OCI-M2 (cell line): ENCODE data around the gene CCHCR1.

Source experiments
- DNase-seq: peaks from one replicate; lab custom pipeline; 2025; ENCODE audit not compliant: unreplicated experiment; lab: John Stamatoyannopoulos, UW

Gene CCHCR1

DNA sequence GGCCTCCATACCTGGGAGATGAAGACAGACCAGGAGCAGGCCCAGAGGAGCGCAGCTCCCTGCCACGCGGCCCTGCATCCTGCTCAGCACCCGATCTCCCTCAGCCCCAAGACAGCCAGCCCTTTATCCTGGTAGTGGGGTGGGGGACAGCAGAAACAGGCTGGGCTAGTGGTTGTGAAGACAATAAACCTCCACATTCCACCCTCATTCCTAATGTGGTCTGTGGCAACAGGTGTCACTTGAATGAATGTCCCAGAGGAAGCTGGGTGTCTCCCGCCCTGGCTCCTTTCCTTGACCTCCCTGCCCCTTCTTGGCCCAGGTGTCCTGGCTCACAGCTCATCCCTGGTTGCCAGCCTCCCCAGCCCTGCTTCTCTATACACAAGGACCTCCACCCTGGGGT, 45.1 kb downstream of the CCHCR1 start, which contains the start of gene C6orf15:
Gene C6orf15, minus strand, starts transcription at position 98 of the 400 bp plus-strand sequence. Its CDS starts 20 bp downstream, at position 78.
- DNase-seq, result no peak

DNA sequence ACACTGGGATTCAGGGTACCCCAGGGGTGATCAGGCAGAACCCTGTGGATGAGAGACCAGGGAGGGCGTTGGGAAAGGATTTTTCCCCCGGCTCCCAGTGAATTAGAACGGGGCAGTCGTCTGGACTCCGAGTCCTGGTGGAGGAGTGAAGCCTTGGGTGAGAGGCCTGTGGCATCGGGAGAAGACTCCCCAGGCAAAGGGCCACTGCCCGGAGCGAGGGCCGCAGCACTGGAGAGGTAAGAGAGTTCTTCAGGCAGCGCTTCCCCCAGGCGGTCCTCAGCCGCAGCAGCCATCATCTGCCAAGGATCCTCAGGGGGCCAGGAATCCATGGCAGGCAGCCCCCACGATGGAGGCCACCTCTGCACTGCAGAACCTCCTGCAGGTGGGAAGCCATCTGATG, 45.9 kb downstream of the CCHCR1 start:
- DNase-seq, result no peak

DNA sequence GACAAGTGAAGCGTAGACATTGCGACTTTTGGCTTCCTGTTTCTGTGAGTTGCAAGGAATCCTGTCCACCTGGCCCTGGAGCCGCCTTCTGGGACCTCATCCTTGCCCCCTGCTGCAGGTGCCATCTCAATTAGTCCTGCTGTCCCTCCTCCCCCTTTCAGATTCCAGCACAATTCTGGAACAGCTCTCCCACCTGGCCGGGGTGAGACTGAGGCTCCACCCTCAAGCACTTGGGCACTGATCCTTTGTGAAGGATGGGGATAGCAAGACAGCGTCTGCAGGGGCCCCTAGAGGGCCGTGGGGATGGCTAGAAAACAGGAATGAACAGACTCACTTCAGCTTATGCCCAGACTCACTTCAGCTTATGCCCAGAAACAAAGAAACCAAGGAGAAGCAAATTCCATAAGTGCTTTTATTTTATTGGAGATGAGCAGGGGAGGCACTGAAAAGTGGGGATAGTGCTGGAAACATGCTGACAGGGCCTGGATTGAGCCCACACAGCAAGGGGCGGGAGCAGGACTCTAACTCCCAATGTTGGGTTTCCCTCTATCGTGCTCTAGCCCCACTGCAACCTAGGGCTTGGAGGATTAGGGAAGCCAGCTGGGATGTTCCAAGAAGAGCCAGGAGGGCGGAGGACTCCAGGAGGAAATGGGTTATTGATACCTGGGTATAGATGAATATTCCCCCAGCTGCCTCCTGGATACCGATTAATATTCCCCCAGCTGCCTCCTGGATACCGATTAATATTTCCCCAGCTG, 46.6 kb downstream of the CCHCR1 start:
- DNase-seq, result no peak

DNA sequence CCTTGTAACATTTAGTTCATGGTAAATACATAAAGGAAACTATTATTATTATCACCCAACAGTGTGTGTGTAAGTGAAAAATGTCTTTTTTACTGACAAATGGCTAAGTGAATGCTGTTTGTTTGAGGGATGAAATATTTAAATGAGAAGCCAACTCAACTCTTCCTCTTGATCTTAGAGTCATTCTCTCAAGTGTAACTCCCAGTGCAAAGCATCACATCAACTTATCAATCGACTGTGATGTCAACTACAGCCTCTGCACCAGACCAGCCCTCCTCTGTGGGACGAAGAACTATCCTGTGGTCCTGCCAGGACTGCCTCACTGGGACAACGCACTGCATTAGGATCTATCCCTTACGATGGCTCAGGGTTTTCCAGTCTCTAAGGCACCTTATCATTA, 50.5 kb downstream of the CCHCR1 start:
- DNase-seq, result no peak

DNA sequence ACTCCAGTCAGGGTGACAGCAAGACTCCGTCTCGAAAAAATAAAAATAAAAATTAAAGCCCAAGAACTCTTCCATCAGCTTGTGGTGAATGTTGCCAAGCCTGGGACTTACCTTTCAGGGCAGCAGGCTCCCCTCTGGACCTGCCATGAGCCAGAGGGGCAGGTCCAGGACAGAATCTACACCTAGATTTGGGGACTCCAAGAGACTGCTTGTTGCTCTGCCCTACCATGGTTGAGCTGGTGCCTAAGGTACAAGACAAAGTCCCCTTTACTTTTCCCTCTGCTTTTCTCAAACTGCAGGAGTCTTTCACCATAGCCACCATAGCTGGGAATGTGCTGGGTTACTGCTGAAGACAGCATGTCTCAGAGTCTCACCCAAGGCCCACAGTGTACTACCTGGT, 54.5 kb downstream of the CCHCR1 start:
- no peak for DNase-seq

DNA sequence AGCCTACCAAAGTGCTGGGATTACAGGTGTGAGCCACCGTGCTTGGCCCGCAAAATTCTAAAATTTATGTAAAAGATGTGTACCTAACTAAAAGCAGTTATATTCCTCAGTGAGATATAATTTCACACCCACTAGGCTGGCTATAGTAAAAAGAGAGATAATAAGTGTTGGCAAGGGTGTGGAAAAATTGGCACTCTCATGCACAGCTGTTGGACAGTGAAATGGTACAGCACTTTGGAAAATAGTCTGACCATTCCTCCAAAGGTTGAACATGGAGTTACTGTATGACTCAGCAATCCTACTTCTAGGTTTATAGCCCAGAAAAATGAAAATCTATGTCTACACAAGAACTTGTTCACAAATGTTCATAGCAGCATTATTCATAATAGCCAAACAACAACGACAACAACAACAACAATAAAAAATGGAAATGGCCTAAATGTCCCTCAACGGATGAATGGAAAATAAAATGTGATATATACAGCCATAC, 59.1 kb downstream of the CCHCR1 start:
- no peak for DNase-seq

DNA sequence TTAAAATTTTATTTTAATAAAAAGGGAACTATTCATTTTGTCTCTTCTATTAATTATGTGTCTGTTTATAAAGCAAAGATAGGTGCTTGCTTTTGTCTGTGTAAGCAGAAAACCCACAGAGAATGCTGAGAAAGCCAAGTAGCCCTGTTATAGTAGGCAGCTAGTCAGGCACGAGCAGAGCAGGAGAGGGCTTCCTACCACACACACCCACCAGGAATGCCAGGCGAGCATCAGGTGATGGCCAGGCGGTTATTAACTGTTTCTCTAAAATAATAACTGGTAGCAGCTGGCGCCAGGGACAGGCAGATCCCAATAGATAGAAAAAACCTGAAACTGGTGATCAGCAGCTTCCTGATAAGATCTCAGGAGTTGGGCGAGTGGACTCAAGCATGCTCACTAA, 60.9 kb downstream of the CCHCR1 start:
- DNase-seq, result no peak

DNA sequence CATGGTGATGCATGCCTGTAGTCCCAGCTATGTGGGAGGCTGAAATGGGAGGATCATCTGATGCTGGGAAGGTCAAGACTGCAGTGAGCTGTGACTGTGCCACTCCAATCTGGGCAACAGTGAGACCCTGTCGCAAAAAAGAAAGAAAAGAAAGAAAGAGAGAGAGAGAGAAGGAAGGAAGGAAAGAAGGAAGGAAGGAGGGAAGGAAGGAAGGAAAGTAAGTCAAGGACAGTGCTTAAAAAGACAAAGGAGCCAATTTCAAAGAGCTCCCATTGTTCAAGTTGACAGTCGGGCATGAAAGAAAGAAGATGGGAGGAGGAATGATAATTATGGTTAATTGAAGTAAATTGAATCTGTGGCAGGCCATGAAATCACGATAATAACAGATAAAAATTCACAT, 61.4 kb downstream of the CCHCR1 start:
- DNase-seq, result no peak

DNA sequence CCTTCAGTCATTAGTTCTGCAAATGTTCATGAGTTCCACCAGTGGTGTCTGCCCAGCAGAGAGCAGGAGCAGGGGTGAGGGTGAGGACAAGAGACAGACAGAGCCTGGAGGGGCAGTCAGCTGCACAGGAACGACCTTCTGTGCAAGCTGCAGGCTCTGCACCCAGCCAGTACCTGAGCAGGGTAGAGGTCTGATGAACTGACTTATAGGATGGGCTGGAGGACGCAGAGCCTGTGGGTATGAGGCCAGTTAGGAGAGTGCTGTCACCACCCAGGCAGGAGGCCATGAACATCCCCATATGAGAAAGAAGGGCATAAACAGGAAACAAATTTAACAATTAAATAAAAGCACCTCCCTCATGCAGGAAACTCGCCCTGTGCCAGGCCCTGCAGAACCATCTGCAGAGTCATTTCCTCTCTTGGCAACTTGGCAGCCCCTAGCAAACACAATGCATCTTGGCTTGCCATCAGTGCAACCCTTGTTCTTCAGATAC, 63.2 kb downstream of the CCHCR1 start:
- DNase-seq, result no peak

DNA sequence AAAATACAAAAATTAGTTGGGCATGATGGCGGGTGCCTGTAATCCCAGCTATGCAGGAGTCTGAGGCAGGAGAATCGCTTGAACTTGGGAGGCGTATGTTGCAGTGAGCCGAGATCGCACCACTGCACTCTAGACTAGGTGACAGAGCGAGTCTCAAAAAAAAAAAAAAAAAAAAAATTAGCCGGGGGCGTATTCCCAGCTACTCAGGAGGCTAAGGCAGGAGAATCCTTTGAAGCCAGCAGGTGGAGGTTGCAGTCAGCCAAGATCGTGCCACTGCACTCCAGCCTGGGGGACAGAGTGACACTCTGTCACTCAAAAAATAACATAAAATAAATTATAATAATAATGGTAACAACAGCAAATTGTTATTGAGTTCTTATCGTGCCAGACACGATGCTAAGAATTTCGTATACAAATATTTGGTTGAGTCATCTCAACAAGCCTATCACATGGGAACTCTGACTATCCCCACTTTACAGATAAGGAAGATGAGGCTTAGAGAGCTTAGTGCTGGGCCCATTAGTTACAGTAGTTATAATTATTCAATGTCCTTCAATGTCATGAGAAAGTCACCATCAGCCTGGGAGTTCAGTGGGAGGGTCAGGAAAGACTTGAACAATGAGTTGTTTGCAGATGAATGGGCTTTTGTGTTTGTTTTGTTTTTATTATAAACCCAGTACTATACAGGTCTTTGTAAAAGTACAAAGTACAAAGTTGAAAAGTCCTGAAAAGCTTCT, 64.7 kb downstream of the CCHCR1 start:
- no peak for DNase-seq
